WTC11 (cell line): ENCODE results near the gene OR10T2. TPM values are rescaled to one million over a fixed set of nuclear protein-coding genes. Genes with fewer than 3 reads are reported as not detected.
"Not testable (repeated sequence)": the region's sequence is repeated elsewhere in the genome, so short reads cannot be mapped to it uniquely, and the experiment has no call there.

Source experiments
- ATAC-seq: fragments of 200-7000 bp; cut with Tn5 transposase; 2 replicates; pipeline ENCODE4 v1.10.0; 2021; ENCODE audit warnings: mild to moderate bottlenecking, moderate library complexity
- CTCF ChIA-PET: fragments of 300-600 bp; sonication (Branson Sonifier 250); formaldehyde crosslinking; loops from one replicate; lab custom pipeline; 2021; ENCODE audit warnings: antibody characterized with exemption; lab: Charles Lee
- POLR2A ChIA-PET: fragments of 350-600 bp; sonication (Branson Sonifier 250); formaldehyde crosslinking; loops from one replicate; lab custom pipeline; 2021; ENCODE audit warnings: antibody characterized with exemption; lab: Charles Lee
- DNase-seq: peaks from one replicate; pipeline ENCODE4 v3.0.0; 2021; ENCODE audit warnings: low spot score
- H3K27ac Mint-ChIP-seq: 2 replicates; pipeline ENCODE4 v1.8.0; 2021; ENCODE audit warnings: mixed read lengths
- H3K27me3 Mint-ChIP-seq: 2 replicates; pipeline ENCODE4 v1.8.0; 2021; ENCODE audit warnings: low read depth, mild to moderate bottlenecking, moderate library complexity, mixed read lengths
- H3K36me3 Mint-ChIP-seq: 2 replicates; pipeline ENCODE4 v1.8.0; 2021; ENCODE audit warnings: mixed read lengths
- H3K4me1 Mint-ChIP-seq: 2 replicates; pipeline ENCODE4 v1.8.0; 2022; ENCODE audit warnings: mixed read lengths
- H3K4me3 Mint-ChIP-seq: 2 replicates; pipeline ENCODE4 v1.8.0; 2021; ENCODE audit warnings: mild to moderate bottlenecking, moderate library complexity, mixed read lengths
- H3K9me3 Mint-ChIP-seq: 2 replicates; pipeline ENCODE4 v1.8.0; 2021; ENCODE audit warnings: mixed read lengths
- RELA ChIP-seq: sonication (generic); formaldehyde crosslinking; IDR thresholded peaks from 2 replicates; pipeline ENCODE4 v1.8.1; 2022; ENCODE audit warnings: missing genetic modification reagents, mild to moderate bottlenecking, borderline replicate concordance
- ZNF121 ChIP-seq: sonication (generic); formaldehyde crosslinking; IDR thresholded peaks from 2 replicates; pipeline ENCODE4 v1.8.0; 2023; ENCODE audit warnings: missing genetic modification reagents
- total RNA-seq: library from RNA; stranded (reverse); gene quantifications from 3 replicates; pipeline ENCODE4 v1.2.3, GENCODE V29; 2021
- TF ChIP-seq, protein P1 (sequence below): sonication (generic); formaldehyde crosslinking; IDR thresholded peaks from 2 replicates; pipeline ENCODE4 v1.8.1; 2023; ENCODE audit warnings: mild to moderate bottlenecking, missing genetic modification reagents, moderate library complexity
- TF ChIP-seq, protein P2 (sequence below): fragments of 250-450 bp; sonication (Bioruptor Pico); IDR thresholded peaks from 2 replicates; pipeline ENCODE4 v1.9.0; 2021; ENCODE audit warnings: mild to moderate bottlenecking

Gene OR10T2
- total RNA-seq, 1 experiment from 2014 or later, result not detected

DNA sequence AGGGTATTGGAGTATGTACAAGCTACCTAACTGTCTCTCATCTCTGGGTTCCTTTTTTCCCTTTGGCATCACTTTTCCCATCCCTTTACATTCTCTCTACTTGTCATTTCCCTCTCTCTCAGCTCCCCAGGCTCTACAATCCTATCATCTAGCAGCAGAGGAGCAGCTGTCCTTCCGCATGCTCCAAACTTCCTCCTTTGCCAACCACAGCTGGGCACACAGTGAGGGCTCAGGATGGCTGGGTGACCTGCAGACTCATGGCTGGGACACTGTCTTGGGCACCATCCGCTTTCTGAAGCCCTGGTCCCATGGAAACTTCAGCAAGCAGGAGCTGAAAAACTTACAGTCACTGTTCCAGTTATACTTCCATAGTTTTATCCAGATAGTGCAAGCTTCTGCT is 45.0 kb downstream of the OR10T2 start (continued):
- no peak for TF ChIP-seq ZNF121 (CRISPR knock-in tag)

DNA sequence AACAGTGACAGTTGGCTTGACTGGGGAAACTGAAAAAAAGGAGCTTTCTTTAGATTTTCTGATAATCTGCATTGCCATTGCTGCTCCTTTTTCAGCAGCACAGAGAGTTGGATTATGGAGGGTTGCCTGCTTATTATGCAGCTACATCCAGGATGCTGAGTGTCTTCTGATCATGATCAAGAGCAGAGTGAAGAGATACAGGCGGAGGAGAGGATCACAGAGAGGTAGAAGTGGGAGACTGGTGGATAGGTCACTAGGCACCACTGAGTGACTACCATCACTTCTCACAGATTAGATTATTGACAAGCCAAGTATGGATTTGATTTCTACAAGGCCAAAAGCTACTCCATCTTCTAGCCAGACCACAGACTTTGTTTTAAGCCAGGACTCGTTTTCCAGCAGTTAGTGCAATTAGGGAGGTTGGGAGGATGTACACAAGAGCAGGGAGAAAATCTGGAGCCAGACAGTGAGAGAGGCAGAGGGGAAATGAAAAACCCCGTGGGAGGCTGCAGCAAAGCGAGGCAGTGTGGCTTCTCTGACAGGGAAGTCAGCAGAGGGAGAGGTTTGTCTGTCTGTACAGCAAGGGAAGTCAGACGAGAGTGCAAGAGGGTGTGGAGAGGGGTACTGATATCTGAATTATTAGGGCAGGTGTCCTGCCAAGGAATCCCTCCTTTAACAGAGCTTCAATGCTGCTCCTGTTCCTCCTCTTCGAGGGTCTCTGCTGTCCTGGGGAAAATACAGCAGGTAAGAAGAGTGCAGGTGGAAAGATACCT is 45.8 kb downstream of the OR10T2 start, which contains the start of gene CD1E:
Gene CD1E, plus strand, starts transcription at position 592 of the 773 bp plus-strand sequence. Its CDS starts 95 bp downstream, at position 687.
- no peak for DNase-seq
- Mint-ChIP-seq H3K4me1 (peaks cover 13% of the 10 kb centered on the region), H3K27me3 (no peaks in the 10 kb centered on the region), H3K36me3 (no peaks in the 10 kb centered on the region), H3K27ac (no peak within 1 kb of the TSS), H3K9me3 (no peaks in the 10 kb centered on the region), H3K4me3 (no peak within 1 kb of the TSS)
- ChIA-PET CTCF (interaction anchor here (0.6 to 1.6 kb wide), 4 partner anchors 59 to 235 kb away, joined by 3 to 7 read pairs (median 3); no protein-coding TSS in a partner anchor), POLR2A (interaction anchor here (0.8 kb wide), 1 partner anchor 296 kb away, joined by 3 read pairs; no protein-coding TSS in a partner anchor)
- TF ChIP-seq RELA (CRISPR knock-in tag), result no peak
- TF ChIP-seq, protein P1, sequence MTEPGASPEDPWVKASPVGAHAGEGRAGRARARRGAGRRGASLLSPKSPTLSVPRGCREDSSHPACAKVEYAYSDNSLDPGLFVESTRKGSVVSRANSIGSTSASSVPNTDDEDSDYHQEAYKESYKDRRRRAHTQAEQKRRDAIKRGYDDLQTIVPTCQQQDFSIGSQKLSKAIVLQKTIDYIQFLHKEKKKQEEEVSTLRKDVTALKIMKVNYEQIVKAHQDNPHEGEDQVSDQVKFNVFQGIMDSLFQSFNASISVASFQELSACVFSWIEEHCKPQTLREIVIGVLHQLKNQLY (CRISPR knock-in tag), result no peak
- TF ChIP-seq, protein P2, sequence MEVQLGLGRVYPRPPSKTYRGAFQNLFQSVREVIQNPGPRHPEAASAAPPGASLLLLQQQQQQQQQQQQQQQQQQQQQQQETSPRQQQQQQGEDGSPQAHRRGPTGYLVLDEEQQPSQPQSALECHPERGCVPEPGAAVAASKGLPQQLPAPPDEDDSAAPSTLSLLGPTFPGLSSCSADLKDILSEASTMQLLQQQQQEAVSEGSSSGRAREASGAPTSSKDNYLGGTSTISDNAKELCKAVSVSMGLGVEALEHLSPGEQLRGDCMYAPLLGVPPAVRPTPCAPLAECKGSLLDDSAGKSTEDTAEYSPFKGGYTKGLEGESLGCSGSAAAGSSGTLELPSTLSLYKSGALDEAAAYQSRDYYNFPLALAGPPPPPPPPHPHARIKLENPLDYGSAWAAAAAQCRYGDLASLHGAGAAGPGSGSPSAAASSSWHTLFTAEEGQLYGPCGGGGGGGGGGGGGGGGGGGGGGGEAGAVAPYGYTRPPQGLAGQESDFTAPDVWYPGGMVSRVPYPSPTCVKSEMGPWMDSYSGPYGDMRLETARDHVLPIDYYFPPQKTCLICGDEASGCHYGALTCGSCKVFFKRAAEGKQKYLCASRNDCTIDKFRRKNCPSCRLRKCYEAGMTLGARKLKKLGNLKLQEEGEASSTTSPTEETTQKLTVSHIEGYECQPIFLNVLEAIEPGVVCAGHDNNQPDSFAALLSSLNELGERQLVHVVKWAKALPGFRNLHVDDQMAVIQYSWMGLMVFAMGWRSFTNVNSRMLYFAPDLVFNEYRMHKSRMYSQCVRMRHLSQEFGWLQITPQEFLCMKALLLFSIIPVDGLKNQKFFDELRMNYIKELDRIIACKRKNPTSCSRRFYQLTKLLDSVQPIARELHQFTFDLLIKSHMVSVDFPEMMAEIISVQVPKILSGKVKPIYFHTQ (CRISPR knock-in tag), result no peak
- no peak for ATAC-seq

DNA sequence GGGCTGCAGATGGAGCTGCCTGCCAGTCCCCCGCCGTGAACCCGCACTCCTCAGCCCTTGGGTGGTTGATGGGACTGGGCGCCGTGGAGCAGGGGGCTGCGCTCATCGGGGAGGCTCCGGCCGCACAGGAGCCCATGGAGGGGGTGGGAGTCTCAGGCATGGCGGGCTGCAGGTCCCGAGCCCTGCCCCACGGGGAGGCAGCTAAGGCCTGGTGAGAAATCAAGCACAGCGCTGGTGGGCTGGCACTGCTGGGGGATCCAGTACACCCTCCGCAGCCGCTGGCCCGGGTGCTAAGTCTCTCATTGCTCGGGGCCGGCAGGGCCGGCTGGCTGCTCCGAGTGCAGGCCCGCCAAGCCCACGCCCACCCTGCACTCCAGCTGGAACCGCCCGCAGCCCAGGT is 50.3 kb downstream of the OR10T2 start:
- CTCF ChIA-PET, result interaction anchor here (1.5 kb wide), 1 partner anchor 137 kb away, joined by 3 read pairs; no protein-coding TSS in a partner anchor
- H3K4me1 Mint-ChIP-seq, H3K36me3 Mint-ChIP-seq, H3K4me3 Mint-ChIP-seq, ATAC-seq, H3K27me3 Mint-ChIP-seq, H3K27ac Mint-ChIP-seq, POLR2A ChIA-PET, DNase-seq: not testable (repeated sequence)
- H3K9me3 Mint-ChIP-seq, result peaks cover 24% of the 10 kb centered on the region

Other genes with a start within 250 kb of the OR10T2 start
- 3.8 to 4.7 TPM (median 3.9 TPM) in 3 replicates for gene CD1D, start 218.6 kb downstream of the OR10T2 start, total RNA-seq
- not detected in 3 replicates for gene CD1A, start 145.0 kb downstream of the OR10T2 start, total RNA-seq
- gene CD1C, start 109.5 kb downstream of the OR10T2 start, total RNA-seq, result not detected in 3 replicates
- not detected in 3 replicates for gene CD1B, start 67.9 kb downstream of the OR10T2 start, total RNA-seq
- gene CD1E, start 45.6 kb downstream of the OR10T2 start, total RNA-seq, result not detected in 3 replicates
- gene OR10K2, start 26.8 kb upstream of the OR10T2 start, total RNA-seq, result not detected in 3 replicates
- not detected in 3 replicates for gene OR10K1, start 62.4 kb upstream of the OR10T2 start, total RNA-seq
- not detected in 3 replicates for gene OR10R2, start 72.8 kb upstream of the OR10T2 start, total RNA-seq
- not detected in 3 replicates for gene OR6Y1, start 154.9 kb upstream of the OR10T2 start, total RNA-seq
- gene OR6P1, start 171.1 kb upstream of the OR10T2 start, total RNA-seq, result not detected in 3 replicates
- gene OR10X1, start 180.4 kb upstream of the OR10T2 start, total RNA-seq, result not detected in 3 replicates
- not detected in 3 replicates for gene OR10Z1, start 205.8 kb upstream of the OR10T2 start, total RNA-seq